GM12873 (cell line): ENCODE results near the gene CNTNAP5.

Source experiments
- CTCF ChIP-seq: IDR thresholded peaks from 2 replicates; pipeline ENCODE4 v1.5.1; 2012; ENCODE audit warnings: low read depth, mild to moderate bottlenecking, moderate library complexity, low read length, control low read depth; ENCODE audit not compliant: insufficient read depth; ENCODE audit errors: missing control alignments

CNTNAP5 gene

GRCh38 chr2:124482551-124482950, 457.5 kb downstream of the CNTNAP5 start:
- TF ChIP-seq CTCF: no peak

- no peak for TF ChIP-seq CTCF
These were observed 460.6 kb downstream of the CNTNAP5 start for GRCh38 chr2:124485659-124486058.

- TF ChIP-seq CTCF: no peak
These were observed 464.6 kb downstream of the CNTNAP5 start for GRCh38 chr2:124489686-124490085.

GRCh38 chr2:124501575-124502152, 476.6 kb downstream of the CNTNAP5 start:
- no peak for TF ChIP-seq CTCF

GRCh38 chr2:124514236-124514635, 489.1 kb downstream of the CNTNAP5 start:
- no peak for TF ChIP-seq CTCF

- TF ChIP-seq CTCF: no peak
These were observed 495.9 kb downstream of the CNTNAP5 start for GRCh38 chr2:124520953-124521352.

GRCh38 chr2:124523096-124523495, 498.0 kb downstream of the CNTNAP5 start:
- no peak for TF ChIP-seq CTCF
